ENCODE results near the gene ALOX5. TPM values are rescaled to one million over a fixed set of nuclear protein-coding genes. Genes with fewer than 3 reads are reported as not detected.
"Not testable (repeated sequence)": the region's sequence is repeated elsewhere in the genome, so short reads cannot be mapped to it uniquely, and the experiment has no call there.

The ALOX5 gene
- total RNA-seq, 1 experiment from 2014 or later: 0.43 TPM

DNA sequence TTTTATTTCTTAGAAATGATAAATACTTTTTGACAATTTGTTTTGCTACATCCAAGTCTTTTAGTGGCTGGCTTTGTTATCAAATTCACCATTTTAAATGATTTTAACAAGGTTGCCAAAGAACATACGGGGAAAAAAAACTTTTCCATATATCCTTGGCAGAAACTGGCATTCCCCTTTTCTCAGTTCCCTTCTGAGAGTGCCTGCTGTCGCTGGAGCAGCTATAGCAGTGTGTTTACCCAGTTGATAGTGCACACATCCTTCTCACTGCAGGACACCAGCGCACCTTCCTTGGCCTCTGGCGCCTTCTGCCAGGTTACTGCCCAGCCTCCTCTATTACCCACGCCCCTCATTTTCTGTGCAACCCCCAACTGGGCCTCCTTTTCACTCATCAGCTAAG lies 94.1 kb downstream of the ALOX5 start:
- DNase-seq (ENCODE audit: low spot score): no peak

DNA sequence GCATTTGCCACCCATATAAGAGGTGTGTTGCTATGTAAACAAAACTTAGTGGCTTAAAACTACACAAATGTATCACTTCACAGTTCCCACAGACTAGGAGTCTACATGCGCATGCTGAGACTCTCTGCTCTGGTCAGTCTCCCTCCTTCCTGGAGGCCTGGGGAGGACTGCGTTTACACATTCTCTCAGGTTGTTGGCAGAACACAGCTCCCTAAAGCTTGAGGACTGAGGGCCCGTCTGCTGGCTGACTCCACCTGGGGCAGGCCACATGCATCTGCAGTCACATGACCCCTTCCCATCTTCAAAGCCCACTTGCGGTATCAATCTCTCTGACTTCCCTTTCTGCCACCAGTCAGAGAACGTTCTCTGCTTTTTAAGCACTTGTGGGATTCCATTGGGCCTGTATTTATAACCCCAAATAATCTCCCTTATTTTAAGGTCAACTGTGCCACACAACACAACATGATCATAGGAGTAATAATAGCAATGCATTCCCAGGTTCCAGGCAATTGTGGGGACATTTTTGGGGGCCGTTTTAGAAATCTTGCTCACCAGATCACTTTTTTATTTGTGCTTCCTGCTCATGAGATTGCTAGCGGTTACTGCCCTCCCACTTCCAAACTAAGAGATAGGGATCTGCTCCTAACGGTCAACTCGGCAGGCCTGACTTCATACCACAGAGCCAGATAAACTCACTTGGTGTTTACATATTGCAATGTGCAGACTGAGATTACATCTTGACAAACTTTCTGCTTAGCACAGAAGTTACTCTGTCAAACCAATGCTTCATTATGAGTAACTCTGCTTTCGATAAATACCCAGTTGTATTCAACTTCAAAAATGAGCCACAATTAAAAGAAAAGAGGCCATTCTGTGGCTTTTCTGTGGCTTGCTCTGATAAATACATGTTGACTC lies 96.3 kb downstream of the ALOX5 start:
- peak; percentile 55 for DNase-seq (ENCODE audit: low spot score)

GRCh38 chr10:45471059-45471458 lies 97.0 kb downstream of the ALOX5 start:
- DNase-seq (ENCODE audit: low spot score): no peak

GRCh38 chr10:45471531-45472310 lies 97.7 kb downstream of the ALOX5 start:
- DNase-seq (ENCODE audit: low spot score): no peak

- DNase-seq (ENCODE audit: low spot score): no peak
Measured at GRCh38 chr10:45473126-45473525, 99.1 kb downstream of the ALOX5 start.

- no peak for DNase-seq (ENCODE audit: low spot score)
Measured at GRCh38 chr10:45476559-45476958, 102.5 kb downstream of the ALOX5 start.

DNA sequence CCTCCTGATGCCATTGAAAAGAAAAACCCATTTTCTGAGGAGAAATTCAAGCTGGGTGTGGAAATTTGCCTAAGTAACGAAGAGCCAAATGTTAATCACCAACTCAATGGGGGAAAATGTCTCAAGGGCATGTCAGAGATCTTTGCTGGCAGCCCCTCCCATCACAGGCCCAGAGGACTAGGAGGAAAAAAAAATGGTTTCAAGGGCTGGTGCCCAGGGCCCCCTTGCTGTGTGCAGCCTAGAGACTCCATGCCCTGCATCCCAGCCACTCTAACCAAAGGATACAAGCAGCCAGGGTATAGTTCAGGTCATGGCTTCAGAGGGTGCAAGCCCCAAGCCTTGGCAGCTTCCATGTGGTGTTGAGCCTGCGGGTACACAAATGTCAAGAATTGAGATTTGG lies 106.3 kb downstream of the ALOX5 start:
- no peak for DNase-seq (ENCODE audit: low spot score)

GRCh38 chr10:45481100-45481499 lies 107.1 kb downstream of the ALOX5 start:
- DNase-seq (ENCODE audit: low spot score): not testable (repeated sequence)

GRCh38 chr10:45483002-45483401 lies 109.0 kb downstream of the ALOX5 start:
- no peak for DNase-seq (ENCODE audit: low spot score)

- DNase-seq (ENCODE audit: low spot score): no peak
Measured at GRCh38 chr10:45487735-45488134, 113.7 kb downstream of the ALOX5 start.

- DNase-seq (ENCODE audit: low spot score): no peak
Measured at GRCh38 chr10:45488365-45488764, 114.3 kb downstream of the ALOX5 start.

DNA sequence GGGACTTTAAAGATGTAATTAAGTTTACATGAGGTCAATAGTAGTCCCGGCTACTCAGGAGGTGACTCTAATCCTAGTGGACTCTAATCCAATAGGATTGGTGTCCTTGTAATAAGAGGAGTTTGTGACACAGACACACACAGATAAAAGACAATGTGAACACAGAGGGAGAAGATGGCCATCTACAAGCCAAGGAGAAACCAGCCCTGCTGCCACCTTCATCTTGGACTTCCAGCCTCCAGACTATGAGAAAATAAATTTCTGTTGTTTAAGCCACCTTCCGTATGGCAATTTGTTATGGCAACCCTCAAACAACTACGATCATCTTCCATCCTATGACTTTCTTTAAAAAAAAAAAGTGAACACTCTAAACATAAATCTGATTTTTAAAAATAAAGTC lies 116.3 kb downstream of the ALOX5 start:
- DNase-seq (ENCODE audit: low spot score): no peak

- DNase-seq (ENCODE audit: low spot score): no peak
Measured at GRCh38 chr10:45491061-45491460, 117.0 kb downstream of the ALOX5 start.

Other genes with a start within 250 kb of the ALOX5 start
- gene OR13A1, start 58.6 kb upstream of the ALOX5 start, total RNA-seq (2014; rRNA removed; shearing (Covaris generic)): not detected in 2 replicates

All from A172 (cell line).